HPDE6-E6E7 (cell line): Measurements from ENCODE around the gene SLC25A40.

Experiments
- DNase-seq: peaks from one replicate; pipeline ENCODE4 v3.0.0; 2011; ENCODE audit warnings: missing footprints; ENCODE audit errors: extremely low spot score

SLC25A40 gene

DNA sequence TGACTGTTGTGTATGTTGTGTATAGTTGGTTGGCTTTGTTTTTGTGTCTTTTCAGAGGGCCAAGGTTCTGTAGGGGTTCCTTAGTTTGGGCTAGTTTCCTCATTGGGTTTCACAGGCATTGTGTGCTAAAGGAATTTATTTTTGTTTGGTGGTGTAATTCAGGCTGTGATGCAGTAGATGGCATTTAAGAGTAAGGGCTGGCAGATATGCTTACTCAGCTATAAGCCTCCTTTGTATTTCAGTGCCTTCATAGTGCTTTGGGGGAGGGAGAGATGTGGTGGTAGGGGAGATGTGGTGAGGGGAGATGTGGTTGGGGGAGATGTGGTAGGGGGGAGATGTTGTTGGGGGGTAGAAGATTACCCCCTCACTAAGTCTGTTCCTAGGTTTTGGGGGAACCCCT, 91.7 kb downstream of the SLC25A40 start:
- no peak for DNase-seq
